SU-DHL-6 (cell line): ENCODE results near the gene NR1H2.

Experiments used
- H2AFZ ChIP-seq: fragments of 200-600 bp; sonication (generic); 2 replicates; pipeline ENCODE4 v1.6.1; 2014; ENCODE audit warnings: low read depth, mild to moderate bottlenecking, moderate library complexity, mixed read lengths, antibody characterized with exemption, low read length; ENCODE audit not compliant: severe bottlenecking
- H3F3A ChIP-seq: fragments of 200-600 bp; shearing (Covaris generic); 2 replicates; pipeline ENCODE4 v1.6.0; 2016; ENCODE audit warnings: antibody characterized with exemption, mild to moderate bottlenecking; ENCODE audit not compliant: insufficient read depth
- H3K27ac ChIP-seq: fragments of 200-600 bp; sonication (generic); 2 replicates; pipeline ENCODE4 v1.5.1; 2016; ENCODE audit warnings: low read depth, mild to moderate bottlenecking, low read length, moderate library complexity, mixed read lengths
- H3K27me3 ChIP-seq: fragments of 200-600 bp; sonication (generic), shearing (Covaris generic); 2 replicates; pipeline ENCODE4 v1.6.0; 2014; ENCODE audit warnings: mild to moderate bottlenecking, low read length
- H3K36me3 ChIP-seq: fragments of 200-600 bp; sonication (generic); 2 replicates; pipeline ENCODE4 v1.6.1; 2014; ENCODE audit warnings: mild to moderate bottlenecking, low read length, mixed read lengths
- H3K4me2 ChIP-seq: fragments of 300-600, 200-600 bp; shearing (Covaris generic), sonication (generic); 2 replicates; pipeline ENCODE4 v1.6.0; 2014; ENCODE audit warnings: low read length, low read depth, mild to moderate bottlenecking; ENCODE audit not compliant: poor library complexity, severe bottlenecking
- H3K4me3 ChIP-seq: fragments of 200-600 bp; sonication (generic); 2 replicates; pipeline ENCODE4 v1.5.1; 2014; ENCODE audit warnings: antibody characterized with exemption, low read length, mild to moderate bottlenecking, mixed read lengths; ENCODE audit not compliant: insufficient read depth, poor library complexity, severe bottlenecking
- H3K79me2 ChIP-seq: fragments of 200-600 bp; sonication (generic); 2 replicates; pipeline ENCODE4 v1.6.1; 2014; ENCODE audit warnings: mild to moderate bottlenecking, low read length, moderate library complexity; ENCODE audit not compliant: insufficient read depth
- H3K9ac ChIP-seq: fragments of 200-600 bp; sonication (generic); 2 replicates; pipeline ENCODE4 v1.7.0; 2014; ENCODE audit warnings: mild to moderate bottlenecking, low read length
- H3K9me2 ChIP-seq: fragments of 200-600 bp; sonication (generic); replicated peaks from 2 replicates; pipeline ENCODE4 v1.6.1; 2014; ENCODE audit warnings: low read length; ENCODE audit not compliant: insufficient read depth
- H3K9me3 ChIP-seq: fragments of 200-600 bp; sonication (generic); 2 replicates; pipeline ENCODE4 v1.6.1; 2014; ENCODE audit warnings: low read length, mixed read lengths; ENCODE audit not compliant: insufficient read depth
- H4K20me1 ChIP-seq: fragments of 200-600 bp; sonication (generic); 2 replicates; pipeline ENCODE4 v1.6.1; 2014; ENCODE audit warnings: low read depth, mild to moderate bottlenecking, antibody characterized with exemption, low read length, moderate library complexity, mixed read lengths
- EZH2phosphoT487 ChIP-seq: fragments of 200-600 bp; sonication (generic), shearing (Covaris generic); conservative IDR thresholded peaks from 2 replicates; pipeline ENCODE4 v1.6.1; 2018; ENCODE audit warnings: mild to moderate bottlenecking, antibody characterized with exemption, low read length, moderate library complexity, mixed read lengths
- TF ChIP-seq, protein P1 (sequence below): fragments of 200-600 bp; sonication (generic); IDR thresholded peaks from one replicate; pipeline ENCODE4 v1.5.1; 2017; ENCODE audit warnings: antibody characterized with exemption, mild to moderate bottlenecking, low read length, moderate library complexity; ENCODE audit not compliant: insufficient read depth, poor library complexity, severe bottlenecking

Gene NR1H2

DNA sequence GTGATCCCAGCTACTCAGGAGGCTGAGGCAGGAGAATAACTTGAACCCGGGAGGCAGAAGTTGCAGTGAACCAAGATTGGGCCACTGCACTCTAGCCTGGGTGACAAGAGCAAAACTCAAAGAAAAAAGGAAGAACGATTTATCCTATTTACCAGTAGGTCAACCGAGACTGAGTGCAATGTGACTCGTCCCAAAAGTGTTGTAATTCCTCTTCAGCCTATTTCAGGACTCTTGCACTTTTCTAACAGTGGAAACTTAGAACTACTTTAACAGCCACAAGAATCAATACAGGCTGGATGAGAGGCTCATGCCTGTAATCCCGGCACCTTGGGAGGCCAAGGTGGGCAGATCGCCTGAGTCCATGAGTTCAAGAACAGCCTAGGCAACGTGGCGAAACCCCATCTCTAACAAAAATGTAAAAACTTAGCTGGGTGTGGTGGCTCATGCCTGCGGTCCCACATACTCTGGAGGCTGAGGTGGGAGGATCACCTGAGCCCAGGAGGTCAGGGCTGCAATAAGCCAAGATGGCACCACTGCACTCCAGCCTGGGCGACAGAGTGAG lies 4.3 kb upstream of the NR1H2 start:
- no peaks in the 10 kb centered on the region for H3K9me3 ChIP-seq
- no peak overlapping the region for H3K9ac ChIP-seq
- H4K20me1 ChIP-seq = no peaks in the 10 kb centered on the region
- peaks cover 21% of the 10 kb centered on the region for H3F3A ChIP-seq
- H3K27me3 ChIP-seq = no peaks in the 10 kb centered on the region
- H2AFZ ChIP-seq = no peak overlapping the region
- no peak overlapping the region for H3K4me2 ChIP-seq
- no peak for TF ChIP-seq EZH2phosphoT487
- TF ChIP-seq, protein P1, sequence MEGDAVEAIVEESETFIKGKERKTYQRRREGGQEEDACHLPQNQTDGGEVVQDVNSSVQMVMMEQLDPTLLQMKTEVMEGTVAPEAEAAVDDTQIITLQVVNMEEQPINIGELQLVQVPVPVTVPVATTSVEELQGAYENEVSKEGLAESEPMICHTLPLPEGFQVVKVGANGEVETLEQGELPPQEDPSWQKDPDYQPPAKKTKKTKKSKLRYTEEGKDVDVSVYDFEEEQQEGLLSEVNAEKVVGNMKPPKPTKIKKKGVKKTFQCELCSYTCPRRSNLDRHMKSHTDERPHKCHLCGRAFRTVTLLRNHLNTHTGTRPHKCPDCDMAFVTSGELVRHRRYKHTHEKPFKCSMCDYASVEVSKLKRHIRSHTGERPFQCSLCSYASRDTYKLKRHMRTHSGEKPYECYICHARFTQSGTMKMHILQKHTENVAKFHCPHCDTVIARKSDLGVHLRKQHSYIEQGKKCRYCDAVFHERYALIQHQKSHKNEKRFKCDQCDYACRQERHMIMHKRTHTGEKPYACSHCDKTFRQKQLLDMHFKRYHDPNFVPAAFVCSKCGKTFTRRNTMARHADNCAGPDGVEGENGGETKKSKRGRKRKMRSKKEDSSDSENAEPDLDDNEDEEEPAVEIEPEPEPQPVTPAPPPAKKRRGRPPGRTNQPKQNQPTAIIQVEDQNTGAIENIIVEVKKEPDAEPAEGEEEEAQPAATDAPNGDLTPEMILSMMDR = no peak
- no peaks in the 10 kb centered on the region for H3K9me2 ChIP-seq
- H3K27ac ChIP-seq = no peak overlapping the region
- no peaks in the 10 kb centered on the region for H3K79me2 ChIP-seq
- H3K4me3 ChIP-seq = no peak overlapping the region
- no peaks in the 10 kb centered on the region for H3K36me3 ChIP-seq

DNA sequence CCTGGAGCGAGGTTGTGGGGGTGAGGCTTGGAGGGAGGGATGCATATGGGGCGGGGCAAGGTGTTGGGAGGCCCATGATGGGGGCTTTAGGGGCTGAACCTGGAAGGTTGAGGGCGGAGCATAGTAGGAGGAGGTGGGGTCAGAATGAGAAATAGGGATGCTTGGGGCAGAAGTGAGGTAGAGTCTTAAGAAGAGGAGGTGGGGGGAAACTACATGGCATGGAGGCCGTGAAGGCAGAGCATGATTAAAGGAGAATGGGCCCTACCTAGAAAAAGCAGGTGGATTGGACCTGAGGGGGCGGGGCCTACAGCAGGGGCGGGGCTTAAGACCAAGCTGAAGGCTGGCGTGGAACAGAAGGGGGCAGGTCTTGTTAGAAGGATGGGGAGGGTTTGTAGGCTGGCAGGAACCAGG lies 799 bp downstream of the NR1H2 start:
- no peaks in the 10 kb centered on the region for H3K79me2 ChIP-seq
- TF ChIP-seq, protein P1 = no peak
- no peak for TF ChIP-seq EZH2phosphoT487
- H3K9me2 ChIP-seq = no peaks in the 10 kb centered on the region
- no peaks in the 10 kb centered on the region for H3K9me3 ChIP-seq
- H4K20me1 ChIP-seq = no peaks in the 10 kb centered on the region
- H3K4me2 ChIP-seq = peak overlapping the region; percentile 99
- no peak overlapping the region for H3K9ac ChIP-seq
- H3K27ac ChIP-seq = no peak overlapping the region
- H3K27me3 ChIP-seq = no peaks in the 10 kb centered on the region
- no peaks in the 10 kb centered on the region for H3K36me3 ChIP-seq
- peak overlapping the region; percentile 48 for H3K4me3 ChIP-seq
- H3F3A ChIP-seq = peaks cover 13% of the 10 kb centered on the region
- no peak overlapping the region for H2AFZ ChIP-seq

DNA sequence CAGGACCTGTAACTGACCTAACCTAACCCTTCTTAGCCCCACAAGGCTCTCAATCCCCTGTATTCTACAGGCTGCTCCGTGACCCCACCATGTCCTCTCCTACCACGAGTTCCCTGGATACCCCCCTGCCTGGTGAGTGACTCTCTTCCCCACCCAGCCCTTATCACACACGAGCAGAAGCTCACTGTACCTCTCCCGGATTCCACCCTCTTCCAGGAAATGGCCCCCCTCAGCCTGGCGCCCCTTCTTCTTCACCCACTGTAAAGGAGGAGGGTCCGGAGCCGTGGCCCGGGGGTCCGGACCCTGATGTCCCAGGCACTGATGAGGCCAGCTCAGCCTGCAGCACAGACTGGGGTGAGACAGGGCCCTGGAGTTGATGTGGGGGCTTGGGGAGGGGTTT lies 1.3 kb downstream of the NR1H2 start:
- Histone ChIP-seq H2AFZ (no peak overlapping the region), H3K27ac (no peak overlapping the region), H4K20me1 (no peaks in the 10 kb centered on the region), H3K9me3 (no peaks in the 10 kb centered on the region), H3K79me2 (no peaks in the 10 kb centered on the region), H3K36me3 (no peaks in the 10 kb centered on the region), H3K4me2 (no peak overlapping the region), H3K9ac (no peak overlapping the region), H3K9me2 (no peaks in the 10 kb centered on the region), H3K27me3 (no peaks in the 10 kb centered on the region), H3K4me3 (no peak overlapping the region), H3F3A (peaks cover 12% of the 10 kb centered on the region)
- TF ChIP-seq EZH2phosphoT487 = no peak
- TF ChIP-seq, protein P1 = no peak
